ENCODE measurements around the gene ANKRD42. TPM values are rescaled to one million over a fixed set of nuclear protein-coding genes. Genes with fewer than 3 reads are reported as not detected.

ANKRD42 gene
- total and polyA plus RNA-seq, 2 of the 8 experiments (the other 6 are each of a cell fraction or from before 2014, with no cell fraction given) = 2.0 to 5.5 TPM

DNA sequence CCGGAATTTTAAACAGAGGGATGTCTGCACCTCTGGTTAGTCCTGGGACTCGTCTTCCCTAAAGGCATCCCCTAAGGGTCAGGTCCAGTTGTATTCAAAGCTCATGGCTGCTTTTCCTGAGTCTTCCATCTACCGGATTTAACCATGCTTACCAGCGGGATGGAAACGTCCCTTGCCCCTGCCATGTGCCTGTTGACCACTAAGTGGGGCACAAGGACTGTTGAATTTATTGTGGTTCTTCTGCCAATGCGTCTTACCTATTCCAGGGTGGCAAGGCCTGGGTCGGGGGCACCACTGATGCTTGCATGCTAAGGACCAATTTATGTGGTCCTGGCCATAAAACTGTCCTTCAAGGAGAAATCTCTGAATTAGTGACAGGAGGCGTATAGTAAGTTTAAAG is 25.6 kb downstream of the ANKRD42 start (continued):
- TF ChIP-seq GABPA (IDR thresholded peaks at IDR 0.05; ENCODE audit: borderline replicate concordance, insufficient read depth, low read length) (no peak), POLR2A (IDR thresholded peaks at IDR 0.05; ENCODE audit: control extremely low read depth in 1 of 2, low read depth in 2 of 2, low read length in 2 of 2) (no peak), POU5F1 (IDR thresholded peaks at IDR 0.05; ENCODE audit: low read depth, low read length) (no peak), RAD21 (IDR thresholded peaks at IDR 0.05 in 1 of 2, conservative IDR thresholded peaks at IDR 0.05 in 1 of 2; ENCODE audit: low read depth in 2 of 2, low read length in 2 of 2) (peak; percentile 79 to 80), TBP (IDR thresholded peaks at IDR 0.05; ENCODE audit: low read depth, low read length) (no peak), CTBP2 (IDR thresholded peaks at IDR 0.05; ENCODE audit: borderline replicate concordance, insufficient read depth, insufficient read length, low read length) (no peak), RFX5 (IDR thresholded peaks at IDR 0.05; ENCODE audit: borderline replicate concordance, low read depth, low read length) (no peak), EGR1 (IDR thresholded peaks at IDR 0.05; ENCODE audit: borderline replicate concordance, low read depth, low read length) (no peak), KDM4A (IDR thresholded peaks at IDR 0.05; ENCODE audit: low read depth, low read length, severe bottlenecking) (no peak), MAFK (IDR thresholded peaks at IDR 0.05; ENCODE audit: low read depth, low read length) (no peak), SUZ12 (IDR thresholded peaks at IDR 0.05; ENCODE audit: low read length) (no peak)
- TF ChIP-seq, protein P1, sequence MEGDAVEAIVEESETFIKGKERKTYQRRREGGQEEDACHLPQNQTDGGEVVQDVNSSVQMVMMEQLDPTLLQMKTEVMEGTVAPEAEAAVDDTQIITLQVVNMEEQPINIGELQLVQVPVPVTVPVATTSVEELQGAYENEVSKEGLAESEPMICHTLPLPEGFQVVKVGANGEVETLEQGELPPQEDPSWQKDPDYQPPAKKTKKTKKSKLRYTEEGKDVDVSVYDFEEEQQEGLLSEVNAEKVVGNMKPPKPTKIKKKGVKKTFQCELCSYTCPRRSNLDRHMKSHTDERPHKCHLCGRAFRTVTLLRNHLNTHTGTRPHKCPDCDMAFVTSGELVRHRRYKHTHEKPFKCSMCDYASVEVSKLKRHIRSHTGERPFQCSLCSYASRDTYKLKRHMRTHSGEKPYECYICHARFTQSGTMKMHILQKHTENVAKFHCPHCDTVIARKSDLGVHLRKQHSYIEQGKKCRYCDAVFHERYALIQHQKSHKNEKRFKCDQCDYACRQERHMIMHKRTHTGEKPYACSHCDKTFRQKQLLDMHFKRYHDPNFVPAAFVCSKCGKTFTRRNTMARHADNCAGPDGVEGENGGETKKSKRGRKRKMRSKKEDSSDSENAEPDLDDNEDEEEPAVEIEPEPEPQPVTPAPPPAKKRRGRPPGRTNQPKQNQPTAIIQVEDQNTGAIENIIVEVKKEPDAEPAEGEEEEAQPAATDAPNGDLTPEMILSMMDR (IDR thresholded peaks at IDR 0.05; ENCODE audit: control extremely low read depth in 1 of 3, insufficient read depth in 1 of 3, low read depth in 1 of 3, low read length in 3 of 3) = peak; percentile 60 to 76 (median 65)

Data from H1 (cell line).